ENCODE measurements around the gene ZMYND8. TPM values are rescaled to one million over a fixed set of nuclear protein-coding genes. Genes with fewer than 3 reads are reported as not detected.
A peak's percentile ranks its signal among the peaks of the same experiment; 100 is the strongest.

ZMYND8 gene
- total RNA-seq, 3 donors from 2014 or later (not counting 1 experiment from before 2014, with no cell fraction given): 57.6 to 72.6 (median 69.8) TPM

GRCh38 chr20:47349365-47350180, 6.9 kb downstream of the ZMYND8 start:
- intact Hi-C loops (cut with micrococcal nuclease): loop anchor here (2.0 to 10.0 kb wide), 2 partner anchors 15 to 155 kb away; partner anchors contain the start of gene NCOA3
- DNase-seq (peak in 1 of 2 donors; percentile 31), ATAC-seq (no peak)
- Histone ChIP-seq H3K4me1 (ENCODE audit: control insufficient read depth, insufficient read depth, low read length) (peaks cover 27% of the 10 kb centered on the region), H3K4me3 (ENCODE audit: low read length) (no peak overlapping the region), H3K36me3 (ENCODE audit: control insufficient read depth, insufficient read depth, low read length) (peaks cover 19% of the 10 kb centered on the region), H3K27ac (ENCODE audit: low read length) (no peak overlapping the region), H3K27me3 (ENCODE audit: control insufficient read depth, insufficient read depth, low read length) (no peaks in the 10 kb centered on the region), H3K9me3 (ENCODE audit: control insufficient read depth, insufficient read depth, low read length) (no peaks in the 10 kb centered on the region)
- Mint-ChIP-seq H3K27ac (no peak overlapping the region), H3K9me3 (no peaks in the 10 kb centered on the region), H3K27me3 (ENCODE audit: low read depth in 2 of 2) (no peaks in the 10 kb centered on the region), H3K36me3 (no peaks in the 10 kb centered on the region), H3K4me3 (no peak overlapping the region), H3K4me1 (peaks cover 5 to 18% of the 10 kb centered on the region in 2 donors)
- TF ChIP-seq CTCF (IDR thresholded peaks at IDR 0.05): no peak
- WGBS (ENCODE audit: insufficient coverage): 86% methylated on average over 7 of the region's 7 CpGs

DNA sequence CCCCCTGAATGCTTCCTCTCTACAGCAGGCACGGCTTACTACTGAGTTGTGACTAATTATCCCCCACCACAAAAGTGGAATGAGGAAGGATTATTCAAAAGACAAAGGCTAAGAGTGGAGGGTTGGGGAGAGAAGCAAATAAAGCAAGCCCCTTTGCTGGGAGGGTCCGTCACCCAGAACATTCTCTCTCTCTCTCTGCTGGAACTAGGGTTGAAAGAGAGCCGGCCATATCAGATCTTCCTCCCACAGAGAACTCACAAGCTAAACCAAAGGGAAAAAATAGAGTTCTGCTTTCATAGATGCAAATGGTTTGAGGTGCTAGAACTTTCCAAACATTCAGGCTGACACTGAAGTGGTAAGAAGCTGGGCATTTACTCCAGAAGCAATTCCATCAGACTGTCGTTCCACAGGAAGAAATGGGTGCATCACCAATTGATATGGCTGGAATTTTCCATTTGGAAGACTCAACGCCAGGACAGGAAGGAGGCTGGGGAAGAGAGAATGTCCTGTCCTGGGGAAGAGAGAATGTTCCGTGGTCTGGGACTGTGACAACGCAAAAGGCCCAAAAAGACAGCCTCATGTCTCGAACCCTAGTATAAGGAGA, 7.9 kb downstream of the ZMYND8 start:
- H3K27me3 ChIP-seq (ENCODE audit: control insufficient read depth, insufficient read depth, low read length): no peaks in the 10 kb centered on the region
- Mint-ChIP-seq H3K4me3 (no peak overlapping the region), H3K4me1 (peaks cover 11 to 15% of the 10 kb centered on the region in 2 donors), H3K9me3 (no peaks in the 10 kb centered on the region), H3K27me3 (ENCODE audit: low read depth in 2 of 2) (no peaks in the 10 kb centered on the region), H3K36me3 (no peaks in the 10 kb centered on the region), H3K27ac (no peak overlapping the region)
- intact Hi-C loops (cut with micrococcal nuclease): no loop called here
- DNase-seq (no peak), ATAC-seq (no peak)
- H3K27ac ChIP-seq (ENCODE audit: low read length): peak overlapping the region; percentile 4
- no peak for TF ChIP-seq CTCF (IDR thresholded peaks at IDR 0.05)
- no peak overlapping the region for H3K4me3 ChIP-seq (ENCODE audit: low read length)
- peaks cover 21% of the 10 kb centered on the region for H3K36me3 ChIP-seq (ENCODE audit: control insufficient read depth, insufficient read depth, low read length)
- peaks cover 22% of the 10 kb centered on the region for H3K4me1 ChIP-seq (ENCODE audit: control insufficient read depth, insufficient read depth, low read length)
- H3K9me3 ChIP-seq (ENCODE audit: control insufficient read depth, insufficient read depth, low read length): no peaks in the 10 kb centered on the region
- 78% methylated on average over 5 of the region's 8 CpGs for WGBS (ENCODE audit: insufficient coverage)

DNA sequence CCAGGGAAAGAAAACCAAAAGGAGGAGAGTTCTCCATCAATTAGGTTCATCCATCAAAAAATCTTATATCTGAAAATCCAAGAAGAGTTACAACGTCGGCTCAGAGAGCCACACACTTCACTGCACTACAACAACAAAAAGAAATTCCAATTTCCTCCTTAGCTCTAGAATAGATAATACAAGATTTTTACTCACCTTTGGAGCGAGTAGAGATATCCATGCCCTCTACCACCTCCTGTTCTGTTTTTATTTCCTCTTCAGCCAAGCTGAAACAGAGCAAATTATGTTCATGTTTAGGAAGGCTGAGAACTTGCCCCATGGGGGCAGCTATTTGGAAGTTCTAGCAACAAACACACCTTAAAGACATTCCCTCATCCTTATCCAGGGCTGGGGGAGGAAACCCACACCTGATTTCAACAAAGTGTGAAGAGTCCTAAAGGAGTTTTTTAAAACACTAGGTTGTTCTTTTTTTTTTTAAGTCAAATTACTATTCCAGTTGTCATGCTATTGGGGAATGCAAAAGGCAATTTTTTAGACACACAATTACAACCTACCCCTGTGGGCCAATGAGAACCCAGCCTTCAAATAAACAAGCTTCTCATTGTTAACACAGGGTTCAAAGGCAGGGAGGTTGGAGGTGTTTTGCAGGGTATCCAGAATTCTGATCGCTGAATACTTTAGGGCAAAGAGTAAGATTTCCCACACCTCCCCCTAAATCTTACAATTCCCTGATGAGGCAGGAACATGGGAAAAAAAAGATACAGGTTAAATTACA, 8.7 kb downstream of the ZMYND8 start:
- no peaks in the 10 kb centered on the region for H3K9me3 ChIP-seq (ENCODE audit: control insufficient read depth, insufficient read depth, low read length)
- peaks cover 21% of the 10 kb centered on the region for H3K36me3 ChIP-seq (ENCODE audit: control insufficient read depth, insufficient read depth, low read length)
- no peak for TF ChIP-seq CTCF (IDR thresholded peaks at IDR 0.05)
- ATAC-seq: no peak
- no peaks in the 10 kb centered on the region for H3K27me3 ChIP-seq (ENCODE audit: control insufficient read depth, insufficient read depth, low read length)
- no peak overlapping the region for H3K27ac ChIP-seq (ENCODE audit: low read length)
- Mint-ChIP-seq H3K9me3 (no peaks in the 10 kb centered on the region), H3K4me3 (no peak overlapping the region), H3K27me3 (ENCODE audit: low read depth in 2 of 2) (no peaks in the 10 kb centered on the region), H3K36me3 (no peaks in the 10 kb centered on the region), H3K27ac (peak overlapping the region in 1 of 2 donors; percentile 48), H3K4me1 (peaks cover 12 to 18% of the 10 kb centered on the region in 2 donors)
- H3K4me1 ChIP-seq (ENCODE audit: control insufficient read depth, insufficient read depth, low read length): peaks cover 19% of the 10 kb centered on the region
- no peak overlapping the region for H3K4me3 ChIP-seq (ENCODE audit: low read length)
- intact Hi-C loops (cut with micrococcal nuclease): no loop called here
- DNase-seq: no peak
- WGBS (ENCODE audit: insufficient coverage): 83% methylated on average over 3 of the region's 4 CpGs
